Kasumi-1 (cell line): Measurements from ENCODE around the gene MRPL24.
"Not testable (repeated sequence)": the region's sequence is repeated elsewhere in the genome, so short reads cannot be mapped to it uniquely, and the experiment has no call there.

Experiments
- DNase-seq, 2 experiments: peaks; one replicate each; lab custom pipeline; 2025; lab: John Stamatoyannopoulos, UW

The MRPL24 gene

DNA sequence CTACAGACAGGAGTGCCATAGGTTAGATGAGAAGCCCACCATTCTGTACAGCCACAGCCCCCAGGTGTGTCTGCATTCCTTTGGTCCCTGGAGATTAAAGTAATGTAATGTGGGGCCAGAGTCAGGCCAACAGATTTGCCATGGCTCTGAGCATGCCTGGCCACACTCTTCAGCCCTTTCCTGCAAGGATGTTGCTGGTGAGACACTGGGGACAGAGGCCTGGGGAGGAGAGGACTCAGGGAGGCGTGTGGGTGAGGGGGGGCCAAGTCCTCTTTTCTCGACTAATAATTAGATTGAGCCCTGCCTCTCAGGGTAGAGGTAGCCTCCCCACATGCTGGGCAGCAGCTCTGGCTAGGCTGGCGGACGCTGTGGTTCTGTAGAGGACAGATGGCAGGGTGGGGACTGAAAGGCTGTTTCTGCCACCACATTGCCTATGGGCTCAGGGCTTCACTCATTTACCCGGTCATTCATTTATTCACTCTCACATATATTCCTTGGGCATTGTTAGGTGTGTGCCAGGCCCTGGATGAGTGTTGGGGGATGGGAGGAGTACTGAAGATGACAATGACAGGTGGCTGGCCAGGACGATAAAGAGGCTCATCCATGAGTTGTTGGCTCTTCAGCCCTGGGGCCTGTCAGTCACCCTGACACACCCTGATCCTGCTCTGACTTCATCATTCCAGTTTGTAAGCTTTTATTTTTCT lies 19.4 kb upstream of the MRPL24 start:
- DNase-seq: no peak

DNA sequence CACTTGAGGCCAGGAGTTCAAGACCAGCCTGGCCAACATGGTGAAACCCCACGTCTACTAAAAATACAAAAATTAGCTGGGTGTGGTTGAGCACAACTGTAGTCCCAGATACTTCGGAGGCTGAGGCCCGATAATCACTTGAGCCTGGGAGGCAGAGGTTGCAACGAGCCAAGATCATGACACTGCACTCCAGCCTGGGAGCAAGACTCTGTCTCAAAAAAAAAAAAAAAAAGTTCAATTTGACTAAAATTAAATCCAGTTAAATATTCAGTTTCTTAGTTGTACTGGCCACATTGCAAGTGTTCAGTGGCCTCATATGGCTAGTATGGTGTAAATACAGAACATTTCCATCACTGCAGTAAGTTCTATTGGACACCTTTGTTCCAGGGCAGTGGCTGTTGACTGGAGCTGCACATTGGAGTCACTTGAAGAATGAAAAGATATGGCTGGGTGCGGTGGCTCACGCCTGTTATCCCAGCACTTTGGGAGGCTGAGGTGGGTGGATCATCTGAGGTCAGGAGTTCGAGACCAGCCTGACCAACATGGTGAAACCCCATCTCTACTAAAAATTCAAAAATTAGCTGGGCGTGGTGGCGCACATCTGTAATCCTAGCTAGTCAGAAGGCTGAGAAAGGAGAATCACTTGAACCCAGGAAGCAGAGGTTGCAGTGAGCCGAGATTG lies 16.8 kb upstream of the MRPL24 start:
- DNase-seq: not testable (repeated sequence)

GRCh38 chr1:156756355-156756754 lies 15.5 kb upstream of the MRPL24 start:
- DNase-seq: no peak

GRCh38 chr1:156755527-156755950 lies 14.7 kb upstream of the MRPL24 start:
- DNase-seq: no peak

GRCh38 chr1:156754219-156754618 lies 13.3 kb upstream of the MRPL24 start:
- DNase-seq: no peak

DNA sequence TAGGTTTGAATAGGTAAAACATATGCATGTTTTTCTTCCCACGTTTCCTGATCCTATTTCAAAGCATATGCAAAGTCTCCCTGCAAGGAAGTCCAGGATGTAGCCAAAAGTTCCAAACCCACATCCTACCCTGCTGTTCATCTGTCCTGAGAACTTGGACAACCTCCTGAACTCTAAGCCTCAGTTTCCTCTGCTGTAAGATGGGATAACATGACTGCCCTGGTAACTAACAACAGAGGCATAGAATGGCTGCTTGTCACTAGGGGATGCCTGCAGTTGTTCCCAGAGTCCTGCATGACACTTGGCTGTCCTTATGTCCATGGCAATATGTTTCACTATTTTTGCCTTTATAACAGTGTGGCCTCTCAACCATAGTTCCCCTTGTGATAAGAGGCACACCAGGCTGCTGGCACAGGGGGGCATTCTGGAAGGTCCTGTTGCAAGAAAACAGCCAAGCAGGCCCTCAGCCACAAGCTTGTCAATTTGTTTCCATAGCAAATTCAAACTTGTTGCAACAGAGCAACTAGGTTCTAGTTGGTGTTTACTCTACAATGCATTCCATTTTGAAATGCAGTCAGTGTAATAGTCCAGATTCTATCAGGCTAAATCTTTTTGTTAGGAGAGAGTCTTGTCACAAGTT lies 12.1 kb upstream of the MRPL24 start:
- peak in 1 of 2 experiments; percentile 5 for DNase-seq

GRCh38 chr1:156751757-156752481 lies 11.0 kb upstream of the MRPL24 start:
- peak; percentile 78 to 89 for DNase-seq

- no peak for DNase-seq
Measured at GRCh38 chr1:156751451-156751756, 10.5 kb upstream of the MRPL24 start, which contains the start of gene HDGF. Gene HDGF (minus strand): TSS chr1:156751675. CDS start chr1:156751429, 246 bp downstream.

- no peak for DNase-seq
Measured at GRCh38 chr1:156750711-156751450, 10.0 kb upstream of the MRPL24 start.

- peak; percentile 34 to 43 for DNase-seq
Measured at GRCh38 chr1:156750191-156750672, 9.3 kb upstream of the MRPL24 start.

- DNase-seq: peak in 1 of 2 experiments; percentile 23
Measured at GRCh38 chr1:156749419-156750118, 8.7 kb upstream of the MRPL24 start.

- peak; percentile 81 to 84 for DNase-seq
Measured at GRCh38 chr1:156748670-156749418, 8.0 kb upstream of the MRPL24 start.

DNA sequence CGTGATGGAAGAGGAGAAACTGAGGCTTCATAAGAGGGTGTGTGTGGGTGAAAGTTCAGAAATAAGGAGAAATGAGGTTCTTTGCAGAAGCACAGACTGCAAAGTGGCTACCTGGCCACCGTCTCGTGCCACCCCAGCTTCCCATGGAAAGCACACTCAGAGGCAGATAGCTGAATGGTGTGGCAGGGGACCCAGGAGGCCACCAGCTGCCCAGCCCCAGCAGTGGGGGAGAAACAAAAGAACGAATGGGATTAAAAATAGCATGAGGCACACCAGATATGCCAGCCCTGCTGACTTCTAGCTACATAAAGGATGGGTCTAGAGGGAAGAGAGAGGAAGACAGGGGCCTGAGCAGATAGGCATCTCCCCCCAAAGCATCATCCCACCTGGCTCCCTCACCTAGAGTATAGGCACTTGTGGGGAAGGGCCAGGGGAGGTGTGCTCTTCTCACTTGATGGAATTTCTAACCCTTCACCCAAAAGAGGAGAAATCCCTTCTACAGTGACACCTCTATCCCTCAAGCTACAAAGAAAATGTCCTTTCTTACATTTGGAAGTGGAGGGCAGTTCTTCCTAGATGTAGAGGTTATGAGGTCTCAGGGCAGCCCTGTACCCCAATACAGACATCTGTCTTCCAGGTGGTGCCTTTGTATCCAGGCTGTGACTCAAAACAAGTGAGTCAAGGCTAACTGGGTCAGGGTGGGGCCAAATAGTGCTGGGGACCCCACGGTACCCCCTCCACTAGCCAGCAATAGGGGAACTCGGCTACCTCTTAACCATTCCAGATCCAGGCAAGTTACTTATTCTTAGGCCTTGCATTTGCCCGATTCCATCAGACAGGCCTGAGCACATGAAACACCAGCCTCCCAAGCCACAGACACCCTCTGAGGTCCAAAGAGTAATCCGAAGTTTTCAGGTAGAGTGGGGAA lies 7.1 kb upstream of the MRPL24 start:
- no peak for DNase-seq

GRCh38 chr1:156746728-156747631 lies 6.1 kb upstream of the MRPL24 start:
- peak; percentile 41 to 54 for DNase-seq

- DNase-seq: no peak
Measured at GRCh38 chr1:156746406-156746727, 5.5 kb upstream of the MRPL24 start.

DNA sequence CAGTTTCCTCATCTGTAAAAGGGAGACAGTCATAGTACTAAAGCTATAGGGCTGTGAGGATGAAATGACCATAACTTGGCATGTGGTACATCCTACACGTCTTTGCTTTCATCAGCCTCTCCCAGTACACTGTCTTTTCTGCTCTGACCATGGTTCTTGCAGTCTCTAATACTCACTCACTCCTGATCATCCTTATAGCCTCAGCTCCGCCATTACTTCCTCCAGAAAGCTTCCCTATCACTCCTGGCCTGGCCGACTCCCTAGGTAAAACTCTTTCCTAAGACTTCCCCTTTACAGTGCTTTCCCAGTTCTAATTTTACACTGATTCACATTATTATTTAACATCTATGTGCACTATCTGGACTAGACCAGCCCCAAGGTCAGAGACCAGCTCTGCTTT lies 5.0 kb upstream of the MRPL24 start:
- DNase-seq: no peak

DNA sequence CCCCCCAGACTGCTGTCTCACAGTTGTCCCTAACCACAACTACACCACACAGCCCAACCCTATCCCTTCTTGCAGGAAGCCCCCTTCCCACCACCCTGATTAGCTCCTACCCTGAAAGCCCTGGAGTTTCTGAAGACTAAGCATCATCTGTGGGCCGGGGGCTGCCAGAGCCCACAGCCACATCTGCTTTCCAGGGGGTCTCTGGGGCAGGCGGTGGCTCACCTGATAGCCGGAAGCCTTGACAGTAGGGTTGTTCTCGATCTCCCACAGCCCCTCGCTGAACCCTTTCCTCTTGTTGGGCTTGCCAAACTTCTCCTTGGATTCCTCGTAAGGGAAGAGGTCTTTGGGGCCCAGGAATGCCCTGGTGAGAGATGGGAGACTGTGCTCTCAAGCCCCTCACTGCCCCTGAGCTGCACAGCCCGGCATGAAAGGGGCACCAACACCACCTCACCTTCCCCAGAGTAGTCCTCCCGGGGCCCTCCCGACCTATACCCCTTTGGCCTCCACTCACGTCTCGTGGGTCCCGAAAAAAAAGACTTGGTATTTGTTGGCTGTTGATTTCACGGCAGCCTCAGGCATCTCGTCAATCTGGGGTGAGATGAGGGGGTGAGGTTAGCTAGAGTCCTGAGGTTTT lies 4.0 kb upstream of the MRPL24 start:
- no peak for DNase-seq

DNA sequence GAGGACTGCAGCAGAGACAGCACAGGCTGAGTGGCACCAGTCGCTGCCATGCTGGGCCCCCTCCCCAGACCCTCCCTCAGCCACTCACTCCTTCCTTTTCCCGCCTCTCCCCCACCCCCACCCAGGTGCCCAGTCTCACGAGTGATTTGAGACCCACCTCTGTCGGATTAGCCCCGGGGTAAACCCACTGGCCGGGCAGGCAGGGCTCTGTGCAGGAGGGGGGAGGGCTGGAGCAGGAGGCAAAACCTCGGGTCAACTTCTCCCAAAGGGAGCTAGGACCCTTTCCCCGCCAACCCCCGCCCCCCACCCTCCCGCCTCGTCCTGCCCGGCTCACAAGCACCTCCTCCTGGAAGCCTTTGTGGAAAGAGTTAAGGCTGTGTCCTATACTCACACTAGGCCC lies 3.5 kb upstream of the MRPL24 start:
- no peak for DNase-seq
